Fibroblast of mammary gland (primary cell): Measurements from ENCODE around the gene CPSF4L.

Source experiments
- DNase-seq: peaks from one replicate; pipeline ENCODE4 v3.0.0-alpha.2; 2010; ENCODE audit warnings: low read depth
- H3K4me3 ChIP-seq: 2 replicates; pipeline ENCODE4 v1.5.1; 2011; ENCODE audit warnings: low read depth, mild to moderate bottlenecking, low read length, moderate library complexity; ENCODE audit not compliant: control insufficient read depth
- CTCF ChIP-seq: conservative IDR thresholded peaks from 2 replicates; pipeline ENCODE4 v1.5.1; 2011; ENCODE audit warnings: low read depth, low read length, inconsistent platforms; ENCODE audit not compliant: control insufficient read depth, insufficient read depth

Gene CPSF4L

DNA sequence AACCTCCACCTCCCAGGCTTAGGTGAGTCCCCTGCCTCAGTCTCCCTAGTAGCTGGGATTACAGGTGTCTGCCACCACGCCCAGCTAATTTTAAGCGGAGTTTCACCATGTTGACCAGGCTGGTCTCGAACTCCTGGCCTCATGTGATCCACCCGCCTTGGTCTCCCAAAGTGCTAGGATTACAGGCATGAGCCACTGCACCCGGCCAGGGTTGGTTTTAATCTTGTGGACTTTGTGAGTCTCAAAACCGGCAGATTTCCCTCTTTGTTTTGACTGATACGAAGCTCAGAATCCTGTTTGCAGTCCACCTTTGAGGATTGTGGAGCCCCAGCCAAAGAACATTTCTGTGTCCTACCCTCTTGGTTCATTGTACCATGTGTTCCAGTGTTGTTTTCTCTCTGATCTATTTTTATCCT is 16.4 kb upstream of the CPSF4L start:
- no peak overlapping the region for H3K4me3 ChIP-seq
- no peak for TF ChIP-seq CTCF
- no peak for DNase-seq

- no peak for TF ChIP-seq CTCF
- no peak overlapping the region for H3K4me3 ChIP-seq
- DNase-seq: no peak
Observed at GRCh38 chr17:73274490-73274889, 12.8 kb upstream of the CPSF4L start.

DNA sequence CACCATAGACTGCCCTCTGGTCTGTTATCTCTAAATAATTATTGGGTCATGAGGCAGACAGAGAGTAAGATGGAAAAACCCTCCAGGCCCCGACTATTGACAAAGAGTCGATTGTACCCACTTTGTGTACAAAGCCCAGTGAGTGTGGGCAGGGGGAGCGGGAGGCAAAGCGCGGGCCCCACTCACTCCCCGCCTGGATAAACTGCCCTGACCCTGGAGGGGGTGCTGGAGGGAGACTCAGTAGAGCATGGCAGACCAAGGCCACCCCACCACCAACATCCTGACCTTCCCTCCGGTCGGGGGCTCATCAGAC is 11.2 kb upstream of the CPSF4L start:
- DNase-seq: no peak
- no peak for TF ChIP-seq CTCF
- no peak overlapping the region for H3K4me3 ChIP-seq

DNA sequence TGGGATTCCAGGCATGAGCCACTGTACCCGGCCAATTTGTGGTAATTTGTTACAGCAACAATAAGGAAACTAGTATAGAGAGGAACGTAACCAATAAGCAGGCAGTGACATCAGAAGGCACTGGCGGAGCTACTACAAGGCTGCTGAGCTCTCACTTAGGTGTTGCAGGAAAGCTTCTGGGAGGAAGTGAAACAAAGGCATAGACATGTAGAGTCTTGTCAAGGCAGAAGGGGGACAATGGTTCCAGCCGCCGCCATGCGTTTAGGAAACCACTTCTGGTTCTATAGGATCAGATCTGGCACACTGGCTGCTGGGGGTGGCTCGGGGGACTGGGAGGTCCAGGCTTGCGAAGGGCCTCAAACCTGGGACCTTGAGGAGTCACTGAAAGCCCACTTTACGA is 9.4 kb upstream of the CPSF4L start:
- no peak for DNase-seq
- no peak overlapping the region for H3K4me3 ChIP-seq
- TF ChIP-seq CTCF: no peak

DNA sequence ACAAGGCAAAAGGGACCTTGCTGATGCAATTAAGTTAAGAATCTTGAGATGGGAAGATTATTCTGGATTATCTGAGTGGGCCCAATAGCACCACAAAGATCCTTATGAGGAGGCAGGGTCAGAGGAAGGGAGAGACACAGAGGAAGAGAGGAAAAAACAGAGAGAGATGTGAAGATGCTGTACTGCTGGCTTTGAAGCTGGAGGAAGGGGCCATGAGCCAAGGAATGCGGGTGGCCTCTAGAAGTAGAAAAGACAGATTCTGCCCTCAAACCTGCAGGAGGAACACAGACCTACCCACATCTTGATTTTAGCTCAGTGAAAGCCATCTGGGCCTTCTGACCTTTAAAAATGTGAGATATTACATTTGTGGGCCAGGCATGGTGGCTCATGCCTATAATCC is 8.1 kb upstream of the CPSF4L start:
- no peak for TF ChIP-seq CTCF

DNA sequence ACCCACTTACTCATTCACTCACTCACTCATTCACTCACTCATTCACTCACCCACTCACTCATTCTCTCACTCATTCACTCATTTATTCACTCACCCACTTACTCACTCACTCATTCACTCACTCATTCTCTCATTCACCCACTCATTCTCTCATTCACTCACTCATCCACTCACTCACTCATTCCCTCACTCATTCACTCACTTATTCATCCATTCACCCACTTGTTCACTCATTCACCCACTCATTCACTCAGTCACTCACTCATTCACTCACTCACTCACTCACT is 7.6 kb upstream of the CPSF4L start:
- no peak for DNase-seq
- TF ChIP-seq CTCF: no peak
- no peak overlapping the region for H3K4me3 ChIP-seq

More for the DNA sequence above, 8.1 kb upstream of the CPSF4L start:
- H3K4me3 ChIP-seq: no peak overlapping the region
- DNase-seq: no peak

DNA sequence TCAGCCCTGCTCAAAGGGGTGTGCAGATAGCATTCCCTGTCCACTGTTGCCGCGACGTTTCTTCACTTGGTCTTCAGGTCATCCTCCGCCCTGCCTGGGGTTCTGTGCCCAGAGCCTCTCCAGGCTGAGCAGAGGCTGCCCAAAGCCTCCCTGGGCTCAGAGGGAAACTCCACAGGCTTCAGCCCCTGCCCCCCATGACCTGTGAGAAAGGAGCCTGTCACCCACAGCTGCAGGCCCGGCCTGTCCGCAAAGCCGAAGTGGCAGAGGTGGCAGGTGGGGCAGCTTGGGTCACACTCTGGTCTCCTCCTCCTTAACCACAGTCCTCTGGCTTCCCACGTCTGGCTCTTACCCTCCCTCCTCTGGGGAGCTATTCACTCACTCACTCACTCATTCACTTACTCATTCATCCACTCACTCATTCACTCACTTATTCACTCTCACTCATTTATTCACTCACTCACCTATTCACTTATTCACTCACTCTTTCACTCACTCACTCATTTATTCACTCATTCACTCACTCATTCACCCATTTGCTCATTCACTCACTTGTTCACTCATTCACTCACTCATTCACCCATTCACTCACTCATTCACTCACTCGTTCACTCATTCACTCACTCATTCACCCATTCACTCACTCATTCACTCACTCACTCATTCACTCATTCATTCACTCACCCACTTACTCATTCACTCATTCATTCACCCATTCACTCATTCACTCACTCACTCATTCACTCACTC is 7.1 kb upstream of the CPSF4L start:
- DNase-seq: no peak
- no peak overlapping the region for H3K4me3 ChIP-seq
- TF ChIP-seq CTCF: no peak
